Liver (tissue), 3 donors: ENCODE results near the gene KMT2E.
"Not testable (repeated sequence)": the region's sequence is repeated elsewhere in the genome, so short reads cannot be mapped to it uniquely, and the experiment has no call there.

ENCODE experiments used
- EGR1 ChIP-seq, 2 donors: IDR thresholded peaks; 2 replicates each; pipeline ENCODE4 v1.6.1; 2016 to 2018; ENCODE audit warnings: antibody characterized with exemption in 2 of 2, low read depth in 2 of 2
- FOXA1 ChIP-seq: IDR thresholded peaks from 2 replicates; pipeline ENCODE4 v1.6.1; 2016; ENCODE audit warnings: antibody characterized with exemption
- GABPA ChIP-seq, 2 donors: IDR thresholded peaks in 1 of 2; conservative IDR thresholded peaks in 1 of 2; 2 replicates each; pipeline ENCODE4 v1.6.1; 2016; ENCODE audit warnings: antibody characterized with exemption in 2 of 2, mild to moderate bottlenecking in 1 of 2, moderate library complexity in 1 of 2
- HNF4G ChIP-seq: IDR thresholded peaks from 2 replicates; pipeline ENCODE4 v1.6.1; 2016; ENCODE audit warnings: antibody characterized with exemption
- JUND ChIP-seq, 2 donors: IDR thresholded peaks; 2 replicates each; pipeline ENCODE4 v1.6.1; 2016; ENCODE audit warnings: antibody characterized with exemption in 2 of 2
- NR2F2 ChIP-seq: IDR thresholded peaks from 2 replicates; pipeline ENCODE4 v1.6.1; 2016; ENCODE audit warnings: antibody characterized with exemption
- RAD21 ChIP-seq, 2 donors: IDR thresholded peaks; 2 replicates each; pipeline ENCODE4 v1.6.1; 2016; ENCODE audit warnings: antibody characterized with exemption in 2 of 2, mild to moderate bottlenecking in 2 of 2
- SP1 ChIP-seq: IDR thresholded peaks from 2 replicates; pipeline ENCODE4 v1.6.1; 2018; ENCODE audit warnings: antibody characterized with exemption, mild to moderate bottlenecking
- TAF1 ChIP-seq: conservative IDR thresholded peaks from 2 replicates; pipeline ENCODE4 v1.6.1; 2016; ENCODE audit warnings: antibody characterized with exemption, mild to moderate bottlenecking
- TF ChIP-seq, protein P1 (sequence below): IDR thresholded peaks from 2 replicates; pipeline ENCODE4 v1.6.1; 2016; ENCODE audit warnings: antibody characterized with exemption, mild to moderate bottlenecking
- TF ChIP-seq, protein P2 (sequence below): fragments of 150-350 bp; IDR thresholded peaks from 2 replicates; pipeline ENCODE4 v1.5.1; 2017; ENCODE audit warnings: improper control_type of control experiment, low read depth, low read length; ENCODE audit not compliant: missing input control
- TF ChIP-seq, protein P3 (sequence below): IDR thresholded peaks from 2 replicates; pipeline ENCODE4 v1.6.1; 2016; ENCODE audit warnings: antibody characterized with exemption
- TF ChIP-seq, protein P4 (sequence below): IDR thresholded peaks from 2 replicates; pipeline ENCODE4 v1.6.1; 2016; ENCODE audit warnings: antibody characterized with exemption
- TF ChIP-seq, protein P5 (sequence below): IDR thresholded peaks from 2 replicates; pipeline ENCODE4 v1.6.1; 2016; ENCODE audit warnings: antibody characterized with exemption
- donor health status: healthy.
- donor health status: healthy.

DNA sequence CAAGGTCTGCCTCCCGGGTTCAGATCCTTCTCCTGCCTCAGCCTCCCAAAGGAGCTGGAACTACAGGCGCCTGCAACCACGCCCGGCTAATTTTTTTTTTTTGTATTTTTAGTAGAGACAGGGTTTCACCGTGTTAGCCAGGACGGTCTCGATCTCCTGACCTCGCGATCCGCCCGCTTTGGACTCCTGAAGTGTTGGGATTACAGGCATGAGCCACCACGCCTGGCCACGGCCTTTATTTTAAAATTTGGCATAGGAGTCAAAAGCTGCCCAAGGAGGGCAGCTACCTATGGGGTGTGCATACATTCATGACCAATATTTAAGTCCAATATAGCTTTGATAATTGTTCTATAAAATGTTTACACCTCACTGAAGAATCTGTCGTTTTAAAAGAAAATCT, 26.6 kb upstream of the KMT2E start:
- TF ChIP-seq GABPA (IDR thresholded peaks at IDR 0.05 in 1 of 2, conservative IDR thresholded peaks at IDR 0.05 in 1 of 2); SP1; FOXA1; EGR1 (IDR thresholded peaks at IDR 0.05; ENCODE audit: low read depth in 2 of 2); TAF1; HNF4G; RAD21 (IDR thresholded peaks at IDR 0.05); JUND (IDR thresholded peaks at IDR 0.05); NR2F2: not testable (repeated sequence)
- TF ChIP-seq, protein P1, sequence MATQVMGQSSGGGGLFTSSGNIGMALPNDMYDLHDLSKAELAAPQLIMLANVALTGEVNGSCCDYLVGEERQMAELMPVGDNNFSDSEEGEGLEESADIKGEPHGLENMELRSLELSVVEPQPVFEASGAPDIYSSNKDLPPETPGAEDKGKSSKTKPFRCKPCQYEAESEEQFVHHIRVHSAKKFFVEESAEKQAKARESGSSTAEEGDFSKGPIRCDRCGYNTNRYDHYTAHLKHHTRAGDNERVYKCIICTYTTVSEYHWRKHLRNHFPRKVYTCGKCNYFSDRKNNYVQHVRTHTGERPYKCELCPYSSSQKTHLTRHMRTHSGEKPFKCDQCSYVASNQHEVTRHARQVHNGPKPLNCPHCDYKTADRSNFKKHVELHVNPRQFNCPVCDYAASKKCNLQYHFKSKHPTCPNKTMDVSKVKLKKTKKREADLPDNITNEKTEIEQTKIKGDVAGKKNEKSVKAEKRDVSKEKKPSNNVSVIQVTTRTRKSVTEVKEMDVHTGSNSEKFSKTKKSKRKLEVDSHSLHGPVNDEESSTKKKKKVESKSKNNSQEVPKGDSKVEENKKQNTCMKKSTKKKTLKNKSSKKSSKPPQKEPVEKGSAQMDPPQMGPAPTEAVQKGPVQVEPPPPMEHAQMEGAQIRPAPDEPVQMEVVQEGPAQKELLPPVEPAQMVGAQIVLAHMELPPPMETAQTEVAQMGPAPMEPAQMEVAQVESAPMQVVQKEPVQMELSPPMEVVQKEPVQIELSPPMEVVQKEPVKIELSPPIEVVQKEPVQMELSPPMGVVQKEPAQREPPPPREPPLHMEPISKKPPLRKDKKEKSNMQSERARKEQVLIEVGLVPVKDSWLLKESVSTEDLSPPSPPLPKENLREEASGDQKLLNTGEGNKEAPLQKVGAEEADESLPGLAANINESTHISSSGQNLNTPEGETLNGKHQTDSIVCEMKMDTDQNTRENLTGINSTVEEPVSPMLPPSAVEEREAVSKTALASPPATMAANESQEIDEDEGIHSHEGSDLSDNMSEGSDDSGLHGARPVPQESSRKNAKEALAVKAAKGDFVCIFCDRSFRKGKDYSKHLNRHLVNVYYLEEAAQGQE, result not testable (repeated sequence)
- TF ChIP-seq, protein P2, sequence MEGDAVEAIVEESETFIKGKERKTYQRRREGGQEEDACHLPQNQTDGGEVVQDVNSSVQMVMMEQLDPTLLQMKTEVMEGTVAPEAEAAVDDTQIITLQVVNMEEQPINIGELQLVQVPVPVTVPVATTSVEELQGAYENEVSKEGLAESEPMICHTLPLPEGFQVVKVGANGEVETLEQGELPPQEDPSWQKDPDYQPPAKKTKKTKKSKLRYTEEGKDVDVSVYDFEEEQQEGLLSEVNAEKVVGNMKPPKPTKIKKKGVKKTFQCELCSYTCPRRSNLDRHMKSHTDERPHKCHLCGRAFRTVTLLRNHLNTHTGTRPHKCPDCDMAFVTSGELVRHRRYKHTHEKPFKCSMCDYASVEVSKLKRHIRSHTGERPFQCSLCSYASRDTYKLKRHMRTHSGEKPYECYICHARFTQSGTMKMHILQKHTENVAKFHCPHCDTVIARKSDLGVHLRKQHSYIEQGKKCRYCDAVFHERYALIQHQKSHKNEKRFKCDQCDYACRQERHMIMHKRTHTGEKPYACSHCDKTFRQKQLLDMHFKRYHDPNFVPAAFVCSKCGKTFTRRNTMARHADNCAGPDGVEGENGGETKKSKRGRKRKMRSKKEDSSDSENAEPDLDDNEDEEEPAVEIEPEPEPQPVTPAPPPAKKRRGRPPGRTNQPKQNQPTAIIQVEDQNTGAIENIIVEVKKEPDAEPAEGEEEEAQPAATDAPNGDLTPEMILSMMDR, result not testable (repeated sequence)
- TF ChIP-seq, protein P3, sequence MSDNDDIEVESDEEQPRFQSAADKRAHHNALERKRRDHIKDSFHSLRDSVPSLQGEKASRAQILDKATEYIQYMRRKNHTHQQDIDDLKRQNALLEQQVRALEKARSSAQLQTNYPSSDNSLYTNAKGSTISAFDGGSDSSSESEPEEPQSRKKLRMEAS, result not testable (repeated sequence)
- TF ChIP-seq, protein P4, sequence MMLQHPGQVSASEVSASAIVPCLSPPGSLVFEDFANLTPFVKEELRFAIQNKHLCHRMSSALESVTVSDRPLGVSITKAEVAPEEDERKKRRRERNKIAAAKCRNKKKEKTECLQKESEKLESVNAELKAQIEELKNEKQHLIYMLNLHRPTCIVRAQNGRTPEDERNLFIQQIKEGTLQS, result not testable (repeated sequence)
- TF ChIP-seq, protein P5, sequence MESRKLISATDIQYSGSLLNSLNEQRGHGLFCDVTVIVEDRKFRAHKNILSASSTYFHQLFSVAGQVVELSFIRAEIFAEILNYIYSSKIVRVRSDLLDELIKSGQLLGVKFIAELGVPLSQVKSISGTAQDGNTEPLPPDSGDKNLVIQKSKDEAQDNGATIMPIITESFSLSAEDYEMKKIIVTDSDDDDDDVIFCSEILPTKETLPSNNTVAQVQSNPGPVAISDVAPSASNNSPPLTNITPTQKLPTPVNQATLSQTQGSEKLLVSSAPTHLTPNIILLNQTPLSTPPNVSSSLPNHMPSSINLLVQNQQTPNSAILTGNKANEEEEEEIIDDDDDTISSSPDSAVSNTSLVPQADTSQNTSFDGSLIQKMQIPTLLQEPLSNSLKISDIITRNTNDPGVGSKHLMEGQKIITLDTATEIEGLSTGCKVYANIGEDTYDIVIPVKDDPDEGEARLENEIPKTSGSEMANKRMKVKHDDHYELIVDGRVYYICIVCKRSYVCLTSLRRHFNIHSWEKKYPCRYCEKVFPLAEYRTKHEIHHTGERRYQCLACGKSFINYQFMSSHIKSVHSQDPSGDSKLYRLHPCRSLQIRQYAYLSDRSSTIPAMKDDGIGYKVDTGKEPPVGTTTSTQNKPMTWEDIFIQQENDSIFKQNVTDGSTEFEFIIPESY, result not testable (repeated sequence)
